Measurements from ENCODE around the gene CAVIN1.

Gene CAVIN1

DNA sequence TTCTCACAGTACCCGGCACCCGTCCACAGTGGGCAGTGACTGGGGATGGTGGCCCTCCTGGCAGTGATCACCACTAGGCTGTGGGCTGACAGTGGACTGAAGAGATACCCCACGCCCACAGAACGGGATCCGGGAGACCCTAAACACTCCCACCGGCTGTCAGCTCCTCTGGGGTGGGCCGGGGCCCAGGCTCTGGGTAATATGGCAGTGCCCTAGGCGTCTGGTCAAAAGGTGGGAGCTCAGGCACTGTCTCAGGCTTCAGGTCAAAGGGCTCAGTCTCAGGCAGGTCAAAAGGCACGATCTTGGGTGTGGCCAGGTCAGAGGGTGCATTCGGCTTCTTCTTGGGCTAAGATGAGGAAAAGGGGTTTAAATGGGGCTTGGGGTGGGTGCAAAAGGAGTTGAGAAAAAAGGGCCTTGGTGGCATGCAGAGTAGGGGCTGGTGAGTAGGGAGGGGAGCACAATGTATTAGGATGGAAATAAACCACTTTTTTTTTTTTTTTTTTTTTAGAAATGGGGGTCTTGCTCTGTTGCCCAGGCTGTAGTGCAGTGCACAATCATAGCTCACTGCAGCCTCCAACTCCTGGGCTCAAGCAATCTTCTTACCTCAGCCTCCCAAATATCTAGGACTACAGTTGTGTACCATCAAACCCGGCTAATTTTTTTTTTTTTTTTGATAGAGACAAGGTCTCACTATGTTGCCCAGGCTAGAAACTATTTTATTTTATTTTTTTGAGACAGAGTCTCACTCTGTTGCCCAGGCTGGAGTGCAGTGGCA lies 11.0 kb downstream of the CAVIN1 start:
- TF ChIP-seq FOXP2 (optimal IDR thresholded peaks at IDR 0.05; ENCODE audit: borderline replicate concordance, extremely low read depth, extremely low read length, insufficient read depth) = no peak
- TF ChIP-seq POLR2AphosphoS5 (IDR thresholded peaks at IDR 0.05; ENCODE audit: low read depth, low read length) = no peak
- TF ChIP-seq, protein P1, sequence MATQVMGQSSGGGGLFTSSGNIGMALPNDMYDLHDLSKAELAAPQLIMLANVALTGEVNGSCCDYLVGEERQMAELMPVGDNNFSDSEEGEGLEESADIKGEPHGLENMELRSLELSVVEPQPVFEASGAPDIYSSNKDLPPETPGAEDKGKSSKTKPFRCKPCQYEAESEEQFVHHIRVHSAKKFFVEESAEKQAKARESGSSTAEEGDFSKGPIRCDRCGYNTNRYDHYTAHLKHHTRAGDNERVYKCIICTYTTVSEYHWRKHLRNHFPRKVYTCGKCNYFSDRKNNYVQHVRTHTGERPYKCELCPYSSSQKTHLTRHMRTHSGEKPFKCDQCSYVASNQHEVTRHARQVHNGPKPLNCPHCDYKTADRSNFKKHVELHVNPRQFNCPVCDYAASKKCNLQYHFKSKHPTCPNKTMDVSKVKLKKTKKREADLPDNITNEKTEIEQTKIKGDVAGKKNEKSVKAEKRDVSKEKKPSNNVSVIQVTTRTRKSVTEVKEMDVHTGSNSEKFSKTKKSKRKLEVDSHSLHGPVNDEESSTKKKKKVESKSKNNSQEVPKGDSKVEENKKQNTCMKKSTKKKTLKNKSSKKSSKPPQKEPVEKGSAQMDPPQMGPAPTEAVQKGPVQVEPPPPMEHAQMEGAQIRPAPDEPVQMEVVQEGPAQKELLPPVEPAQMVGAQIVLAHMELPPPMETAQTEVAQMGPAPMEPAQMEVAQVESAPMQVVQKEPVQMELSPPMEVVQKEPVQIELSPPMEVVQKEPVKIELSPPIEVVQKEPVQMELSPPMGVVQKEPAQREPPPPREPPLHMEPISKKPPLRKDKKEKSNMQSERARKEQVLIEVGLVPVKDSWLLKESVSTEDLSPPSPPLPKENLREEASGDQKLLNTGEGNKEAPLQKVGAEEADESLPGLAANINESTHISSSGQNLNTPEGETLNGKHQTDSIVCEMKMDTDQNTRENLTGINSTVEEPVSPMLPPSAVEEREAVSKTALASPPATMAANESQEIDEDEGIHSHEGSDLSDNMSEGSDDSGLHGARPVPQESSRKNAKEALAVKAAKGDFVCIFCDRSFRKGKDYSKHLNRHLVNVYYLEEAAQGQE (IDR thresholded peaks at IDR 0.05; ENCODE audit: insufficient read depth in 1 of 2, low read depth in 2 of 2, low read length in 2 of 2) = no peak
- no peak for TF ChIP-seq TAF1 (IDR thresholded peaks at IDR 0.05; ENCODE audit: borderline replicate concordance, insufficient read depth, low read length)
- TF ChIP-seq SIN3A (IDR thresholded peaks at IDR 0.05; ENCODE audit: borderline replicate concordance, insufficient read depth, low read length) = no peak

DNA sequence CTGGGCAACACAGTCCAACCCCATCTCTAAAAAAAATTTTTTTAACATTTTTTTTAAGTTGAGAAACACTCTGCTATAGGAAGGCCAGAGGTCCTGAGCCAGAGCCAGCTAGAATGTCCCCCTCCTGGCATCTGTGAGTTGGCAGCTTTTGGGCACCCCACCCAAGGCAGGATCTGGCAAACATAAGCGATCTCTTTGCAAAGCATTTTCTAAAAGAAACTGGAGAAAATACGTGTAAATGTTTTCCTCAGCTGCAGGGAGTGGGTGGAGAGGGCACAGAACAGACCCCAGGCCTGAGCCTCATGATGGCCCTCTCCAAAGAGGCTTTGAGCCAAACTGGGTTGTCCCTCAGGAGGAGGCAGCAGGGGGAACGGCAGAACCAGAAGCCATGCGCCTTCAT lies 11.7 kb downstream of the CAVIN1 start:
- TF ChIP-seq, protein P1 (IDR thresholded peaks at IDR 0.05; ENCODE audit: insufficient read depth in 1 of 2, low read depth in 2 of 2, low read length in 2 of 2) = no peak
- TF ChIP-seq SIN3A (IDR thresholded peaks at IDR 0.05; ENCODE audit: borderline replicate concordance, insufficient read depth, low read length) = no peak
- no peak for TF ChIP-seq TAF1 (IDR thresholded peaks at IDR 0.05; ENCODE audit: borderline replicate concordance, insufficient read depth, low read length)
- no peak for TF ChIP-seq POLR2AphosphoS5 (IDR thresholded peaks at IDR 0.05; ENCODE audit: low read depth, low read length)
- no peak for TF ChIP-seq FOXP2 (optimal IDR thresholded peaks at IDR 0.05; ENCODE audit: borderline replicate concordance, extremely low read depth, extremely low read length, insufficient read depth)

DNA sequence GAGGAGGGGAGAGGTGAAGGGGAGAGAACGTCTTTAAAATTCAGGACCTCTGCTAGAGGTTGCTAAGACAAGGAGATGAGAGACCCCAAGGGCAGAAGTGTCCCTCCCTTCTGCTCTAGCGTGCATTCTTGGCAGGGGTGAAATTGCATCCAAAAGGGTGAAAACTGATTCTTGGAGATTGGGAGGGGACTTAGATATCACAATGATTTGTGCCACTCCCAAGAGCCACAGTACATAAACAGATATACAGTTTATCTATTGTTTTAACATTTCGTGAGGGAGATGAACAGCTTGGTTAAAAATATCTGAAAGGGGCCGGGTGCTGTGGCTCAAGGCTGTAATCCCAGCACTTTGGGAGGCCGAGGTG lies 12.8 kb downstream of the CAVIN1 start:
- TF ChIP-seq, protein P1 (IDR thresholded peaks at IDR 0.05; ENCODE audit: insufficient read depth in 1 of 2, low read depth in 2 of 2, low read length in 2 of 2) = no peak
- TF ChIP-seq POLR2AphosphoS5 (IDR thresholded peaks at IDR 0.05; ENCODE audit: low read depth, low read length) (no peak), SIN3A (IDR thresholded peaks at IDR 0.05; ENCODE audit: borderline replicate concordance, insufficient read depth, low read length) (no peak), TAF1 (IDR thresholded peaks at IDR 0.05; ENCODE audit: borderline replicate concordance, insufficient read depth, low read length) (no peak), FOXP2 (optimal IDR thresholded peaks at IDR 0.05; ENCODE audit: borderline replicate concordance, extremely low read depth, extremely low read length, insufficient read depth) (no peak)

DNA sequence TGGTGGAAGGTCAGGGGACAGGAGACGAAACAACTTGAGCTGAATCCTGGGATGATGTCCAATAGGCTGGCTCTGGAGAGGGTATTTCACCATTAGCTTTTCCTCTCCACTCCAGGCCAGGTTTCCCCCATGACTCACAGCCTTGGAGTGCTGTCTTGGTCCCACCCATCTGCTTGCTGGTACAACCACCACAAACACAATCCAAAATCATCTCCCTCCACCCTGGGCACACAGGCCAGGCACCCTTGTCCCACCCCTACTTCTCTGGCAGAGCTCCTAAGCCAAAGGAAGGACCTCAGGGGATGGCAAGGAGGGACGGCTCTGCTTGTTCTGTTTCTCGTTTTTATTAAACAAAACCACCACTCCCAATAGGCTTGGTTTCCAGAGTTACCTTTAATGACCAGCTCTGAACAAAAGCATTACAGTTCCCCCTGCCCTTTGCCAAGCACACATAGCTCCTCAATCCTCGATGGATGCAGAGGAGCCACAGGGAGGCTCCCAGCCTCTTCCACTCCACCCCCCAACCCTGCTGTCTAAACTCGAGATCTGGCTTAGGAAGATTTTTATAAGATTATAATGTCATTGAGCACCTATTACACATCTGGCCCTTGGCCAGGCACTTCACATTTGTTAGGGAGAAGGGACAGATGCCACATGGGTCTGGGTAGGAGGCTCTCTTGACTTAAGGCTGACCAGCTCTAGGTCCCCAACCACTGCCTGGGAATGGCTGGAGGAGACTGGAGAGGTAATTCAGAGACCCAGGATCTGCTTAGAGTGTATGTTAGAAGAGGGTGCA lies 13.3 kb downstream of the CAVIN1 start:
- TF ChIP-seq TAF1 (IDR thresholded peaks at IDR 0.05; ENCODE audit: borderline replicate concordance, insufficient read depth, low read length) = no peak
- TF ChIP-seq FOXP2 (optimal IDR thresholded peaks at IDR 0.05; ENCODE audit: borderline replicate concordance, extremely low read depth, extremely low read length, insufficient read depth) = no peak
- TF ChIP-seq SIN3A (IDR thresholded peaks at IDR 0.05; ENCODE audit: borderline replicate concordance, insufficient read depth, low read length) = no peak
- TF ChIP-seq POLR2AphosphoS5 (IDR thresholded peaks at IDR 0.05; ENCODE audit: low read depth, low read length) = no peak
- TF ChIP-seq, protein P1 (IDR thresholded peaks at IDR 0.05; ENCODE audit: insufficient read depth in 1 of 2, low read depth in 2 of 2, low read length in 2 of 2) = no peak
